ENCODE results near the gene CACNA2D1. TPM values are rescaled to one million over a fixed set of nuclear protein-coding genes. Genes with fewer than 3 reads are reported as not detected.

Gene CACNA2D1
- polyA plus RNA-seq, 1 donor, result 11.4 TPM

- DNase-seq, result no peak
- WGBS (ENCODE audit: insufficient coverage, low lambda C conversion rate), result 86% methylated on average over 2 of the region's 2 CpGs
- Histone ChIP-seq H3K4me1 (ENCODE audit: control insufficient read depth, insufficient read depth, low read length) (no peaks in the 10 kb centered on the region), H3K36me3 (ENCODE audit: control insufficient read depth, insufficient read depth, low read length) (no peaks in the 10 kb centered on the region), H3K27ac (ENCODE audit: low read length) (no peak overlapping the region), H3K9me3 (ENCODE audit: control insufficient read depth, low read depth, low read length) (no peaks in the 10 kb centered on the region), H3K4me3 (ENCODE audit: low read length) (no peak overlapping the region), H3K27me3 (ENCODE audit: control insufficient read depth, insufficient read depth, low read length) (no peaks in the 10 kb centered on the region)
Observed at GRCh38 chr7:82131215-82131614, 312.4 kb downstream of the CACNA2D1 start.

GRCh38 chr7:82129091-82129490 lies 314.5 kb downstream of the CACNA2D1 start:
- Histone ChIP-seq H3K9me3 (ENCODE audit: control insufficient read depth, low read depth, low read length) (peaks cover 3% of the 10 kb centered on the region), H3K36me3 (ENCODE audit: control insufficient read depth, insufficient read depth, low read length) (no peaks in the 10 kb centered on the region), H3K4me3 (ENCODE audit: low read length) (no peak overlapping the region), H3K27ac (ENCODE audit: low read length) (no peak overlapping the region), H3K4me1 (ENCODE audit: control insufficient read depth, insufficient read depth, low read length) (no peaks in the 10 kb centered on the region), H3K27me3 (ENCODE audit: control insufficient read depth, insufficient read depth, low read length) (no peaks in the 10 kb centered on the region)
- no peak for DNase-seq

GRCh38 chr7:82128546-82128945 lies 315.0 kb downstream of the CACNA2D1 start:
- Histone ChIP-seq H3K27me3 (ENCODE audit: control insufficient read depth, insufficient read depth, low read length) (no peaks in the 10 kb centered on the region), H3K27ac (ENCODE audit: low read length) (no peak overlapping the region), H3K4me1 (ENCODE audit: control insufficient read depth, insufficient read depth, low read length) (no peaks in the 10 kb centered on the region), H3K9me3 (ENCODE audit: control insufficient read depth, low read depth, low read length) (peaks cover 3% of the 10 kb centered on the region), H3K4me3 (ENCODE audit: low read length) (no peak overlapping the region), H3K36me3 (ENCODE audit: control insufficient read depth, insufficient read depth, low read length) (no peaks in the 10 kb centered on the region)
- no peak for DNase-seq
- WGBS (ENCODE audit: insufficient coverage, low lambda C conversion rate), result 80% methylated on average over 2 of the region's 3 CpGs

GRCh38 chr7:82126576-82126975 lies 317.0 kb downstream of the CACNA2D1 start:
- Histone ChIP-seq H3K9me3 (ENCODE audit: control insufficient read depth, low read depth, low read length) (peaks cover 3% of the 10 kb centered on the region), H3K27ac (ENCODE audit: low read length) (no peak overlapping the region), H3K4me1 (ENCODE audit: control insufficient read depth, insufficient read depth, low read length) (no peaks in the 10 kb centered on the region), H3K36me3 (ENCODE audit: control insufficient read depth, insufficient read depth, low read length) (no peaks in the 10 kb centered on the region), H3K27me3 (ENCODE audit: control insufficient read depth, insufficient read depth, low read length) (no peaks in the 10 kb centered on the region), H3K4me3 (ENCODE audit: low read length) (no peak overlapping the region)
- 100% methylated on average over 1 of the region's 1 CpG for WGBS (ENCODE audit: insufficient coverage, low lambda C conversion rate)
- DNase-seq, result no peak

- Histone ChIP-seq H3K27me3 (ENCODE audit: control insufficient read depth, insufficient read depth, low read length) (no peaks in the 10 kb centered on the region), H3K36me3 (ENCODE audit: control insufficient read depth, insufficient read depth, low read length) (no peaks in the 10 kb centered on the region), H3K27ac (ENCODE audit: low read length) (no peak overlapping the region), H3K4me3 (ENCODE audit: low read length) (no peak overlapping the region), H3K9me3 (ENCODE audit: control insufficient read depth, low read depth, low read length) (peaks cover 3% of the 10 kb centered on the region), H3K4me1 (ENCODE audit: control insufficient read depth, insufficient read depth, low read length) (no peaks in the 10 kb centered on the region)
- WGBS (ENCODE audit: insufficient coverage, low lambda C conversion rate), result 86% methylated on average over 1 of the region's 2 CpGs
- no peak for DNase-seq
Observed at GRCh38 chr7:82124445-82124844, 319.1 kb downstream of the CACNA2D1 start.

- 100% methylated on average over 1 of the region's 2 CpGs for WGBS (ENCODE audit: insufficient coverage, low lambda C conversion rate)
- Histone ChIP-seq H3K9me3 (ENCODE audit: control insufficient read depth, low read depth, low read length) (peaks cover 3% of the 10 kb centered on the region), H3K4me3 (ENCODE audit: low read length) (no peak overlapping the region), H3K4me1 (ENCODE audit: control insufficient read depth, insufficient read depth, low read length) (no peaks in the 10 kb centered on the region), H3K27ac (ENCODE audit: low read length) (no peak overlapping the region), H3K36me3 (ENCODE audit: control insufficient read depth, insufficient read depth, low read length) (no peaks in the 10 kb centered on the region), H3K27me3 (ENCODE audit: control insufficient read depth, insufficient read depth, low read length) (no peaks in the 10 kb centered on the region)
- DNase-seq, result no peak
Observed at GRCh38 chr7:82122275-82122674, 321.3 kb downstream of the CACNA2D1 start.

GRCh38 chr7:82114237-82114636 lies 329.3 kb downstream of the CACNA2D1 start:
- DNase-seq, result no peak
- WGBS (ENCODE audit: insufficient coverage, low lambda C conversion rate), result 100% methylated on average over 1 of the region's 6 CpGs
- Histone ChIP-seq H3K36me3 (ENCODE audit: control insufficient read depth, insufficient read depth, low read length) (no peaks in the 10 kb centered on the region), H3K9me3 (ENCODE audit: control insufficient read depth, low read depth, low read length) (no peaks in the 10 kb centered on the region), H3K4me1 (ENCODE audit: control insufficient read depth, insufficient read depth, low read length) (no peaks in the 10 kb centered on the region), H3K4me3 (ENCODE audit: low read length) (no peak overlapping the region), H3K27ac (ENCODE audit: low read length) (no peak overlapping the region), H3K27me3 (ENCODE audit: control insufficient read depth, insufficient read depth, low read length) (no peaks in the 10 kb centered on the region)

GRCh38 chr7:82110146-82110840 lies 333.3 kb downstream of the CACNA2D1 start:
- no CpG with 5 or more reads among the region's 8 CpGs for WGBS (ENCODE audit: insufficient coverage, low lambda C conversion rate)
- Histone ChIP-seq H3K27me3 (ENCODE audit: control insufficient read depth, insufficient read depth, low read length) (no peaks in the 10 kb centered on the region), H3K4me3 (ENCODE audit: low read length) (no peak overlapping the region), H3K4me1 (ENCODE audit: control insufficient read depth, insufficient read depth, low read length) (no peaks in the 10 kb centered on the region), H3K27ac (ENCODE audit: low read length) (no peak overlapping the region), H3K36me3 (ENCODE audit: control insufficient read depth, insufficient read depth, low read length) (no peaks in the 10 kb centered on the region), H3K9me3 (ENCODE audit: control insufficient read depth, low read depth, low read length) (no peaks in the 10 kb centered on the region)
- DNase-seq, result no peak

- Histone ChIP-seq H3K4me1 (ENCODE audit: control insufficient read depth, insufficient read depth, low read length) (no peaks in the 10 kb centered on the region), H3K27me3 (ENCODE audit: control insufficient read depth, insufficient read depth, low read length) (no peaks in the 10 kb centered on the region), H3K9me3 (ENCODE audit: control insufficient read depth, low read depth, low read length) (no peaks in the 10 kb centered on the region), H3K27ac (ENCODE audit: low read length) (no peak overlapping the region), H3K36me3 (ENCODE audit: control insufficient read depth, insufficient read depth, low read length) (no peaks in the 10 kb centered on the region), H3K4me3 (ENCODE audit: low read length) (no peak overlapping the region)
- DNase-seq, result no peak
- 88% methylated on average over 1 of the region's 1 CpG for WGBS (ENCODE audit: insufficient coverage, low lambda C conversion rate)
Observed at GRCh38 chr7:82109288-82109687, 334.3 kb downstream of the CACNA2D1 start.

GRCh38 chr7:82106201-82106600 lies 337.4 kb downstream of the CACNA2D1 start:
- Histone ChIP-seq H3K9me3 (ENCODE audit: control insufficient read depth, low read depth, low read length) (no peaks in the 10 kb centered on the region), H3K27ac (ENCODE audit: low read length) (no peak overlapping the region), H3K27me3 (ENCODE audit: control insufficient read depth, insufficient read depth, low read length) (no peaks in the 10 kb centered on the region), H3K4me1 (ENCODE audit: control insufficient read depth, insufficient read depth, low read length) (no peaks in the 10 kb centered on the region), H3K36me3 (ENCODE audit: control insufficient read depth, insufficient read depth, low read length) (no peaks in the 10 kb centered on the region), H3K4me3 (ENCODE audit: low read length) (no peak overlapping the region)
- 93% methylated on average over 3 of the region's 3 CpGs for WGBS (ENCODE audit: insufficient coverage, low lambda C conversion rate)
- DNase-seq, result no peak

GRCh38 chr7:82105463-82105862 lies 338.1 kb downstream of the CACNA2D1 start:
- 100% methylated on average over 1 of the region's 3 CpGs for WGBS (ENCODE audit: insufficient coverage, low lambda C conversion rate)
- H3K9me3 ChIP-seq (ENCODE audit: control insufficient read depth, low read depth, low read length), result no peaks in the 10 kb centered on the region
- H3K27me3 ChIP-seq (ENCODE audit: control insufficient read depth, insufficient read depth, low read length), result no peaks in the 10 kb centered on the region
- no peak overlapping the region for H3K4me3 ChIP-seq (ENCODE audit: low read length)
- no peak for DNase-seq
- H3K4me1 ChIP-seq (ENCODE audit: control insufficient read depth, insufficient read depth, low read length), result no peaks in the 10 kb centered on the region
- H3K36me3 ChIP-seq (ENCODE audit: control insufficient read depth, insufficient read depth, low read length), result no peaks in the 10 kb centered on the region
- H3K27ac ChIP-seq (ENCODE audit: low read length), result no peak overlapping the region

Measured in large intestine (tissue), 3 donors.